ENCODE data around the gene KRT24.

- TF ChIP-seq POLR2A (IDR thresholded peaks at IDR 0.05; ENCODE audit: low read depth, low read length), result no peak
- no peak for TF ChIP-seq POLR2AphosphoS5 (IDR thresholded peaks at IDR 0.05; ENCODE audit: low read depth, low read length)
- no peak for TF ChIP-seq TAF1 (IDR thresholded peaks at IDR 0.05; ENCODE audit: borderline replicate concordance, low read depth, low read length)
Measured at GRCh38 chr17:40750391-40750790, 46.8 kb upstream of the KRT24 start.

Measured in GM12892 (cell line).